GM12873 (cell line): ENCODE data around the gene TNIK.

ENCODE experiments used
- CTCF ChIP-seq: IDR thresholded peaks from 2 replicates; pipeline ENCODE4 v1.5.1; 2012; ENCODE audit warnings: low read depth, mild to moderate bottlenecking, moderate library complexity, low read length, control low read depth; ENCODE audit not compliant: insufficient read depth; ENCODE audit errors: missing control alignments

Gene TNIK

GRCh38 chr3:171242170-171242569 lies 218.0 kb downstream of the TNIK start:
- TF ChIP-seq CTCF, result no peak

- TF ChIP-seq CTCF, result no peak
Observed at GRCh38 chr3:171240504-171240835, 219.7 kb downstream of the TNIK start.

GRCh38 chr3:171239757-171240503 lies 220.3 kb downstream of the TNIK start:
- no peak for TF ChIP-seq CTCF

- no peak for TF ChIP-seq CTCF
Observed at GRCh38 chr3:171237009-171237385, 223.2 kb downstream of the TNIK start.

- TF ChIP-seq CTCF, result no peak
Observed at GRCh38 chr3:171236265-171237008, 223.8 kb downstream of the TNIK start.

GRCh38 chr3:171234298-171235010 lies 225.8 kb downstream of the TNIK start:
- TF ChIP-seq CTCF, result no peak

GRCh38 chr3:171231361-171231760 lies 228.8 kb downstream of the TNIK start:
- TF ChIP-seq CTCF, result no peak
